Transverse colon (tissue), 4 donors: ENCODE measurements around the gene TNKS2. TPM values are rescaled to one million over a fixed set of nuclear protein-coding genes. Genes with fewer than 3 reads are reported as not detected.

ENCODE experiments used
- DNase-seq: peaks from one replicate; pipeline ENCODE4 v3.0.0-alpha.2; 2019
- H3K27ac ChIP-seq, 4 donors: fragments of 200-600 bp; sonication (generic); 2 replicates each; pipeline ENCODE4 v1.5.1; 2016 to 2018; ENCODE audit warnings: inconsistent platforms in 4 of 4
- H3K27me3 ChIP-seq: fragments of 200-600 bp; sonication (generic); 2 replicates; pipeline ENCODE4 v1.5.1; 2017; ENCODE audit warnings: inconsistent platforms
- H3K36me3 ChIP-seq, 4 donors: fragments of 200-600 bp; sonication (generic); 2 replicates each; pipeline ENCODE4 v1.5.1; 2017 to 2019; ENCODE audit warnings: inconsistent platforms in 4 of 4
- H3K4me1 ChIP-seq, 4 donors: fragments of 200-600 bp; sonication (generic); 2 replicates each; pipeline ENCODE4 v1.5.1; 2017 to 2020; ENCODE audit warnings: inconsistent platforms in 4 of 4
- H3K4me3 ChIP-seq, 4 donors: fragments of 200-600 bp; sonication (generic); 1 replicate in 1 of 4; 2 replicates in 3 of 4; pipeline versions ENCODE4 v1.5.1 to v1.6.1; 2017 to 2019; ENCODE audit warnings: inconsistent platforms in 4 of 4
- H3K9me3 ChIP-seq, 2 donors: fragments of 200-600 bp; sonication (generic); 2 replicates each; pipeline ENCODE4 v1.5.1; 2017 to 2019; ENCODE audit warnings: inconsistent platforms in 2 of 2
- EP300 ChIP-seq: sonication (generic); formaldehyde crosslinking; IDR thresholded peaks from one replicate; pipeline ENCODE4 v1.6.1; 2017; ENCODE audit warnings: antibody characterized with exemption, low read depth
- POLR2A ChIP-seq: fragments of 450-650 bp; IDR thresholded peaks from one replicate; pipeline ENCODE4 v1.6.1; 2016; ENCODE audit warnings: antibody characterized with exemption, mild to moderate bottlenecking, moderate library complexity
- POLR2AphosphoS5 ChIP-seq, 3 donors: sonication (generic); formaldehyde crosslinking; IDR thresholded peaks; one replicate each; pipeline ENCODE4 v1.6.1; 2016; ENCODE audit warnings: antibody characterized with exemption in 3 of 3
- WGBS, 2 donors: methylation state at CpG; one replicate each; pipeline ENCODE4 v1.1.5; 2018; ENCODE audit warnings: low coverage in 1 of 2; 5-methylcytosine and 5-hydroxymethylcytosine counted together
- in situ Hi-C, 4 donors: fragments of 200-750 bp; cut with MboI; loops; one replicate each; pipeline versions ENCODE4 v1.15.0 to v1.15.1; 2017; ENCODE audit warnings: low sequenced_read_pairs in 3 of 4, low pct_ligation_motif_present in 1 of 4, low pct_unique_long_range_greater_than_20kb in 1 of 4
- intact Hi-C: fragments of 100-400 bp; cut with DNase I; formaldehyde crosslinking; loops from one replicate; pipeline ENCODE4 v1.15.1; 2023; ENCODE audit warnings: low total_unique reads
- total RNA-seq, 4 donors: library from RNA; depleted of rRNA; stranded (reverse); fragments of >200 nt; gene quantifications; one replicate each; pipeline ENCODE4 v1.1.0, GENCODE V29; 2016
- TF ChIP-seq, protein P1 (sequence below), 5 experiments: fragments of 200-600 bp in 3 of 5; fragments of 450-650 bp in 2 of 5; sonication (generic) in 3 of 5; IDR thresholded peaks; 1 replicate in 2 of 5; 2 replicates in 3 of 5; pipeline ENCODE4 v1.5.1; 2016 to 2017; ENCODE audit warnings: antibody characterized with exemption in 5 of 5, inconsistent platforms in 3 of 5, mild to moderate bottlenecking in 2 of 5, moderate library complexity in 1 of 5

TNKS2 gene
- total RNA-seq, 4 donors from 2014 or later, result 27.2 to 38.7 (median 31.6) TPM

DNA sequence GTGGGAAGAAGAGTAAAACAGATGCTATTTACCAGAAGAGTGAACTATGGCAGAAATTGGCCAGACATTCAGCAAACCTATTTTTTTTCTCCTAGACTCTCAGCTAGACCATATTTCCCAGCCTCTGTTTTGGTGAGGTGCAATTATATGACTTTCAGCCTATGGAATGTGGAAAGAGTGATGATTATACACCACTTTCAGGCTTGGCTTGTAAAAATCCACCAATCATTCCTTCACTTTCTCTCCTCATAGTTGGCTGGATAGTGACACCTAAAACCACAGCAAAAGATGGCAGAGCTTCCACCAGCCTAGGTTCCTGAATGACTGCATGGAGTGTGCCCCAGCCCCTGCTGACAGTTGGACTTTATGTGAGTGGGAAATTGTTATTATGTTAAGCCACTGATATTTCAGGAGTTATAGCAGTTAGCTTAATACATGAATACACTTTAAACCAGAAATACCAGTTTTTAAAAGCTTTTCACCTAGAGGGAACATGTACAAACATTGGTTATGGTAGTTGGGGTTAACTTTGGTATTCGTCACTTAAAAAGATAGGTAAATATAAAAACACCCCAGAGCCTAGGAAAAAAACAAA, 19.1 kb upstream of the TNKS2 start:
- DNase-seq, result no peak
- Histone ChIP-seq H3K27me3 (no peaks in the 10 kb centered on the region), H3K27ac (no peak overlapping the region), H3K9me3 (no peaks in the 10 kb centered on the region), H3K36me3 (no peaks in the 10 kb centered on the region), H3K4me1 (no peaks in the 10 kb centered on the region), H3K4me3 (no peak overlapping the region)
- TF ChIP-seq POLR2A (no peak), POLR2AphosphoS5 (IDR thresholded peaks at IDR 0.05) (no peak), EP300 (no peak)
- TF ChIP-seq, protein P1, sequence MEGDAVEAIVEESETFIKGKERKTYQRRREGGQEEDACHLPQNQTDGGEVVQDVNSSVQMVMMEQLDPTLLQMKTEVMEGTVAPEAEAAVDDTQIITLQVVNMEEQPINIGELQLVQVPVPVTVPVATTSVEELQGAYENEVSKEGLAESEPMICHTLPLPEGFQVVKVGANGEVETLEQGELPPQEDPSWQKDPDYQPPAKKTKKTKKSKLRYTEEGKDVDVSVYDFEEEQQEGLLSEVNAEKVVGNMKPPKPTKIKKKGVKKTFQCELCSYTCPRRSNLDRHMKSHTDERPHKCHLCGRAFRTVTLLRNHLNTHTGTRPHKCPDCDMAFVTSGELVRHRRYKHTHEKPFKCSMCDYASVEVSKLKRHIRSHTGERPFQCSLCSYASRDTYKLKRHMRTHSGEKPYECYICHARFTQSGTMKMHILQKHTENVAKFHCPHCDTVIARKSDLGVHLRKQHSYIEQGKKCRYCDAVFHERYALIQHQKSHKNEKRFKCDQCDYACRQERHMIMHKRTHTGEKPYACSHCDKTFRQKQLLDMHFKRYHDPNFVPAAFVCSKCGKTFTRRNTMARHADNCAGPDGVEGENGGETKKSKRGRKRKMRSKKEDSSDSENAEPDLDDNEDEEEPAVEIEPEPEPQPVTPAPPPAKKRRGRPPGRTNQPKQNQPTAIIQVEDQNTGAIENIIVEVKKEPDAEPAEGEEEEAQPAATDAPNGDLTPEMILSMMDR (IDR thresholded peaks at IDR 0.05), result no peak
- 74 to 86% methylated on average over 1 of the region's 1 CpG for WGBS, 2 donors
- intact Hi-C loops (no loop called here), in situ Hi-C loops (loop anchor here in 1 of 4 donors (25.0 kb wide), 1 partner anchor 133 kb away; the partner anchor contains the start of genes BTAF1 and FGFBP3)

DNA sequence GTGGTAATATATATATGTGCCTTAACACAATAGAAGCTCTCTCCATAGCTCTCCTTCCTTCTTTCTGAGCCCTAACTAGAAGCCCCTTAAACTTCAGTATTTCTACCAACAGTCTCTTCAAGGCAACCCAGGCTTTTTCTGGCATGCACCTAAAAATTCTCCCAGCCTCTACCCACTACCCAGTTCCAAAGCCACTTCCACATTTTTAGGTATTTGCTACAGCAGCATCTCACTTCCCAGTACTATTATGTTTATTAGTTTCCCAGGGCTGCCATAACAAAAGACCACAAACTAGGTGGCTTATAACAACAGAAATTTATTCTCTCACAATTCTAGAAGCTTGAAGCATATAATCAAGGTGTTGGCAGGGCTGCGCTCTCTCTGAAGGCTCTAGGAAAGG, 15.7 kb upstream of the TNKS2 start:
- intact Hi-C loops (no loop called here), in situ Hi-C loops (loop anchor here in 1 of 4 donors (25.0 kb wide), 1 partner anchor 130 kb away; the partner anchor contains the start of genes BTAF1 and FGFBP3)
- 100% methylated on average over 1 of the region's 1 CpG for WGBS, 2 donors
- Histone ChIP-seq H3K4me3 (no peak overlapping the region), H3K4me1 (no peaks in the 10 kb centered on the region), H3K27me3 (no peaks in the 10 kb centered on the region), H3K27ac (no peak overlapping the region), H3K36me3 (no peaks in the 10 kb centered on the region), H3K9me3 (no peaks in the 10 kb centered on the region)
- TF ChIP-seq, protein P1 (IDR thresholded peaks at IDR 0.05), result no peak
- TF ChIP-seq EP300, result no peak
- no peak for TF ChIP-seq POLR2A
- TF ChIP-seq POLR2AphosphoS5 (IDR thresholded peaks at IDR 0.05), result no peak
- no peak for DNase-seq

DNA sequence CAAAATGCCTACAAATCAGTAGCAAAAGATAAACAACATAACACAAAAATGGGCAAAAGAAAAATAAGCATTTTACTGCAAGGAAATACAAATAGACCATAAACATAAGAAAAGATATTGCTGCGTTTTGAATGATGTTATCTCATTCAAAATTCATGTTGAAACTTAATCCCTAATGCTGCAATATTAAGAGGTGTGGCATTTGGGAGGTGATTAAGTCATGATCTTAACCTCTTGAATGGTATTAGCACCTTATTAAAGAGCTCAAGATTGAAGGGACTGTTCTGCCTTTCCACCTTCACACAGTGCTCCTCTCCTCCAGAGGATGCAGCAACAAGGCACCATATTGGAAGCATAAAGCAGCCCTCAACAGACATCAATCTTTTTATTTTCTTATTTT, 12.4 kb upstream of the TNKS2 start:
- H3K36me3 ChIP-seq, result no peaks in the 10 kb centered on the region
- in situ Hi-C loops (loop anchor here in 1 of 4 donors (25.0 kb wide), 1 partner anchor 126 kb away; the partner anchor contains the start of genes BTAF1 and FGFBP3), intact Hi-C loops (no loop called here)
- H3K4me1 ChIP-seq, result no peaks in the 10 kb centered on the region
- H3K9me3 ChIP-seq, result no peaks in the 10 kb centered on the region
- no peak overlapping the region for H3K27ac ChIP-seq
- no peak overlapping the region for H3K4me3 ChIP-seq
- H3K27me3 ChIP-seq, result no peaks in the 10 kb centered on the region
- TF ChIP-seq EP300 (no peak), POLR2A (no peak), POLR2AphosphoS5 (IDR thresholded peaks at IDR 0.05) (no peak)
- TF ChIP-seq, protein P1 (IDR thresholded peaks at IDR 0.05), result no peak
- 33 to 52% methylated on average over 1 of the region's 1 CpG for WGBS, 2 donors
- DNase-seq, result no peak

DNA sequence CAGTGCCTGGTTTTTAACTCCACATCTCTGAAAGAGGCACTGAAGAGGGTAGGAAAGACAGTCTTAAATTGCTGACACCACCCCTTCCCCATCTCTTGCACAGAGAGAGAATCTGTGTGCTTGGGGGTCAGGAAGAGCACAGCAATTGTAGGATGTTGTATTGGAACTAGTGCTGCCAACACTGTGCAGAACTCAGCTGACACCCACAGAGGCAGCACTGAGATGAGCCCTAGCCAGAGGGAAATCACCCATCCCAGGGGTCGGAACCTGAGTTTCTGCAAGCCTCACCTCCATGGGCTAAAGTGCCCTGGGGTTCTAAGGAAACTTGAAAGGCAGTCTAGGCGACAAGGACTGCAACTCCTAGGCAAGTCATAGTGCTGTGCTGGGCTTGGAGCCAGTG, 11.0 kb upstream of the TNKS2 start:
- 100% methylated on average over 2 of the region's 2 CpGs; no CpG with 5 or more reads in 1 of the 2 donors for WGBS, 2 donors
- Histone ChIP-seq H3K36me3 (no peaks in the 10 kb centered on the region), H3K27me3 (no peaks in the 10 kb centered on the region), H3K4me1 (no peaks in the 10 kb centered on the region), H3K9me3 (no peaks in the 10 kb centered on the region), H3K4me3 (no peak overlapping the region), H3K27ac (no peak overlapping the region)
- no peak for DNase-seq
- intact Hi-C loops, result no loop called here
- no peak for TF ChIP-seq EP300
- TF ChIP-seq POLR2A, result no peak
- no peak for TF ChIP-seq POLR2AphosphoS5 (IDR thresholded peaks at IDR 0.05)
- TF ChIP-seq, protein P1 (IDR thresholded peaks at IDR 0.05), result no peak
- in situ Hi-C loops, result loop anchor here in 1 of 4 donors (25.0 kb wide), 1 partner anchor 125 kb away; the partner anchor contains the start of genes BTAF1 and FGFBP3
